Progenitor cell of endocrine pancreas (in vitro differentiated cells): ENCODE results near the gene IRS2. TPM values are rescaled to one million over a fixed set of nuclear protein-coding genes. Genes with fewer than 3 reads are reported as not detected.

Source experiments
- DNase-seq: peaks from one replicate; pipeline ENCODE4 v3.0.0; 2021; ENCODE audit warnings: low spot score; ENCODE audit not compliant: unreplicated experiment
- H3K27ac Mint-ChIP-seq: 2 replicates; pipeline ENCODE4 v1.8.0; 2021; ENCODE audit warnings: mild to moderate bottlenecking, moderate library complexity, mixed read lengths
- H3K27me3 Mint-ChIP-seq: 2 replicates; pipeline ENCODE4 v1.8.0; 2021; ENCODE audit warnings: mixed read lengths
- H3K36me3 Mint-ChIP-seq: 2 replicates; pipeline ENCODE4 v1.8.0; 2022; ENCODE audit warnings: mixed read lengths; ENCODE audit not compliant: insufficient read depth
- H3K4me1 Mint-ChIP-seq: 2 replicates; pipeline ENCODE4 v1.8.0; 2021; ENCODE audit warnings: low read depth, mixed read lengths
- H3K4me3 Mint-ChIP-seq: 2 replicates; pipeline ENCODE4 v1.8.0; 2021; ENCODE audit warnings: low read depth, mild to moderate bottlenecking, moderate library complexity, mixed read lengths
- H3K9me3 Mint-ChIP-seq: 2 replicates; pipeline ENCODE4 v1.8.0; 2021; ENCODE audit warnings: low read depth, mixed read lengths
- total RNA-seq: library from RNA; stranded (reverse); gene quantifications from 2 replicates; pipeline ENCODE4 v1.2.1, GENCODE V29; 2021
- TF ChIP-seq, protein P1 (sequence below): fragments of 200-600 bp; sonication (generic); IDR thresholded peaks from one replicate; pipeline ENCODE4 v1.5.0; 2021; ENCODE audit warnings: antibody characterized with exemption, mild to moderate bottlenecking; ENCODE audit not compliant: unreplicated experiment

Gene IRS2
- total RNA-seq, 1 donor from 2014 or later, result 11.9 TPM

GRCh38 chr13:109789262-109789661 lies 2.9 kb upstream of the IRS2 start:
- Mint-ChIP-seq H3K27me3 (peaks cover 13% of the 10 kb centered on the region), H3K4me3 (no peak overlapping the region)
- TF ChIP-seq, protein P1, sequence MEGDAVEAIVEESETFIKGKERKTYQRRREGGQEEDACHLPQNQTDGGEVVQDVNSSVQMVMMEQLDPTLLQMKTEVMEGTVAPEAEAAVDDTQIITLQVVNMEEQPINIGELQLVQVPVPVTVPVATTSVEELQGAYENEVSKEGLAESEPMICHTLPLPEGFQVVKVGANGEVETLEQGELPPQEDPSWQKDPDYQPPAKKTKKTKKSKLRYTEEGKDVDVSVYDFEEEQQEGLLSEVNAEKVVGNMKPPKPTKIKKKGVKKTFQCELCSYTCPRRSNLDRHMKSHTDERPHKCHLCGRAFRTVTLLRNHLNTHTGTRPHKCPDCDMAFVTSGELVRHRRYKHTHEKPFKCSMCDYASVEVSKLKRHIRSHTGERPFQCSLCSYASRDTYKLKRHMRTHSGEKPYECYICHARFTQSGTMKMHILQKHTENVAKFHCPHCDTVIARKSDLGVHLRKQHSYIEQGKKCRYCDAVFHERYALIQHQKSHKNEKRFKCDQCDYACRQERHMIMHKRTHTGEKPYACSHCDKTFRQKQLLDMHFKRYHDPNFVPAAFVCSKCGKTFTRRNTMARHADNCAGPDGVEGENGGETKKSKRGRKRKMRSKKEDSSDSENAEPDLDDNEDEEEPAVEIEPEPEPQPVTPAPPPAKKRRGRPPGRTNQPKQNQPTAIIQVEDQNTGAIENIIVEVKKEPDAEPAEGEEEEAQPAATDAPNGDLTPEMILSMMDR, result no peak

DNA sequence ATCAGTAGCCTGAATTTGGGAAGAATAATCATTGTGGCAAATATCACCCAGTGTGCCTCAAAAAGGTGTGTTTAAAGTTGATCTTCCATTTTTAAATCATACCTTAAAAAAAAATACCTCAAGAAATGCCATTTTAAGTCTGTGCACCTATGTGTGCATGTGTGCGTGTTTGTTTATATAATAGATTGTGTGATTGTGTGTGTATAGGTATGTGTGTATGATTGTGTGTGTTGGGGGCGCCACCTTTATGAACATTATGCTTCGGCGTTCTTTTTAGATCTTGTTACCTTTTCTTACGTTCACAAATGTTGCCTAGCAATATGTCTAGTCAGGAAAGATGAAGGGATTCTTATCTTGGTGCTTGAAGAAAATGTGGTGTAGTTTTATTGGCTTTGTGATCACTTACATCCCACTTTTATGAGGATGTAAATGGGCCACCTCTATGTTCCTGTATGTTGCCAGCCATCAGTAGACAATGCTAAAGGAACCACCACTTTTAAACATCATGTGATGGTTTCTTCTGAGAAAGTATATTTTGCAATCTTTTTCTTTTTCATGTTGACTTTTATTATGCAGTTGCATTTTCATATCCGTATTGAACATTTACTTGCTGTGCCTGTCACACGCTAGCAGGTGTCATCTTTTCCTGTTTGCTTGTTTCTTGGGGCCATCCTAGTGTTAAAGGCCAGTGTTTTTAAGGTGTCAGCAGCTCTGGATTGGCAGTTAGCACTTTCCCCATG lies 2.2 kb upstream of the IRS2 start:
- peak overlapping the region; percentile 62 for H3K4me3 Mint-ChIP-seq
- TF ChIP-seq, protein P1, result no peak
- H3K9me3 Mint-ChIP-seq, result no peaks in the 10 kb centered on the region
- no peak for DNase-seq
- H3K27ac Mint-ChIP-seq, result no peak overlapping the region
- peaks cover 11% of the 10 kb centered on the region for H3K4me1 Mint-ChIP-seq
- peaks cover 13% of the 10 kb centered on the region for H3K27me3 Mint-ChIP-seq
- H3K36me3 Mint-ChIP-seq, result peaks cover 2% of the 10 kb centered on the region

More at GRCh38 chr13:109789262-109789661, 2.9 kb upstream of the IRS2 start:
- H3K9me3 Mint-ChIP-seq, result no peaks in the 10 kb centered on the region
- peaks cover 10% of the 10 kb centered on the region for H3K4me1 Mint-ChIP-seq
- DNase-seq, result no peak
- H3K36me3 Mint-ChIP-seq, result no peaks in the 10 kb centered on the region
- no peak overlapping the region for H3K27ac Mint-ChIP-seq

- H3K36me3 Mint-ChIP-seq, result peaks cover 3% of the 10 kb centered on the region
- peak overlapping the region; percentile 95 for H3K27ac Mint-ChIP-seq
- TF ChIP-seq, protein P1, result no peak
- peaks cover 11% of the 10 kb centered on the region for H3K4me1 Mint-ChIP-seq
- no peaks in the 10 kb centered on the region for H3K9me3 Mint-ChIP-seq
- peak overlapping the region; percentile 84 for H3K4me3 Mint-ChIP-seq
- peak; percentile 42 for DNase-seq
- H3K27me3 Mint-ChIP-seq, result peaks cover 13% of the 10 kb centered on the region
Observed at GRCh38 chr13:109787135-109787954, 962 bp upstream of the IRS2 start.

DNA sequence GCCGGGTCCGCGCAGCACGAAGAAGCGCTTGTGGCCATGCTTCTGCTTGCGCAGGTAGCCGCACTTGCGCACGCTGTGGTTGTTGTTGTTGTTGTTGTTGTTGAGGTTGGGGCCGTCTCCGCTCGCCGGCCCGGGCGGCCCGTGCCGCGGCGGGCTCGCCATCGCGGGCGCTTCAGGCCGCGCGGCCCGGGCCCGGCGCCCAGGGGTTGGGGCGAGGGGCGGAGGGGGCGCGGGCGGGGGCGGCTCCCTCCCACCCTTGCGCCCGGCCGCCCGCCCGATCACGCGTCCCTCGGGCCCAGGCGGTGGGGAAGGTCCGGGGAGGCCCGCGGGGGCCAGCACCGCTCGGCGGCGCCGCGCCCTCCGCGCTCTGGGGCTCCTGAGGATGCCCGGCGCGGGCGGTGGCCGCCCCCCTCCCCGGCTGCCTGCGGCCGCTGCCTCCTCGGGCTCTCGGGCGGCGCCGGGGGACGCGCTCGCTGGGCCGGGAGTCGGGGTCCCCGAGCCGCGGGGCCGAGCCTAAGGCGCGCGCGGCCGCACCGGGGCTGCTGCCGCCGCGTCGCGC lies 412 bp downstream of the IRS2 start:
- H3K4me3 Mint-ChIP-seq, result peak overlapping the region; percentile 73
- H3K4me1 Mint-ChIP-seq, result peaks cover 13% of the 10 kb centered on the region
- H3K27ac Mint-ChIP-seq, result peak overlapping the region; percentile 83
- H3K36me3 Mint-ChIP-seq, result peaks cover 9% of the 10 kb centered on the region
- TF ChIP-seq, protein P1, result no peak
- H3K9me3 Mint-ChIP-seq, result no peaks in the 10 kb centered on the region
- no peak for DNase-seq
- H3K27me3 Mint-ChIP-seq, result peaks cover 13% of the 10 kb centered on the region
